GM10248 (cell line): ENCODE measurements around the gene RLBP1.

Experiments used
- CTCF ChIA-PET: fragments of 300-600 bp; sonication (Branson Sonifier 250); formaldehyde crosslinking; extraction: SDS; loops from one replicate; lab custom pipeline; 2021; ENCODE audit warnings: antibody characterized with exemption; lab: Yijun Ruan, JAX
- POLR2A ChIA-PET: fragments of 350-650 bp; sonication (Branson Sonifier 250); formaldehyde crosslinking; extraction: SDS; loops from one replicate; lab custom pipeline; 2020; ENCODE audit warnings: antibody characterized with exemption; lab: Yijun Ruan, JAX
- DNase-seq: peaks from one replicate; pipeline ENCODE4 v3.0.0; 2012; ENCODE audit errors: extremely low spot score
- CTCF ChIP-seq: IDR thresholded peaks from 2 replicates; pipeline ENCODE4 v1.5.1; 2012; ENCODE audit warnings: mild to moderate bottlenecking, low read depth; ENCODE audit errors: extremely low read depth, missing control alignments, control extremely low read depth

Gene RLBP1

GRCh38 chr15:89200182-89200581 lies 21.2 kb downstream of the RLBP1 start:
- POLR2A ChIA-PET, result interaction anchor here (0.6 kb wide), 1 partner anchor 132 kb away, joined by 4 read pairs; no protein-coding TSS in a partner anchor
- CTCF ChIA-PET, result interaction anchor here (1.7 kb wide), 1 partner anchor 22 kb away, joined by 10 read pairs; no protein-coding TSS in a partner anchor
- TF ChIP-seq CTCF, result no peak
- no peak for DNase-seq

DNA sequence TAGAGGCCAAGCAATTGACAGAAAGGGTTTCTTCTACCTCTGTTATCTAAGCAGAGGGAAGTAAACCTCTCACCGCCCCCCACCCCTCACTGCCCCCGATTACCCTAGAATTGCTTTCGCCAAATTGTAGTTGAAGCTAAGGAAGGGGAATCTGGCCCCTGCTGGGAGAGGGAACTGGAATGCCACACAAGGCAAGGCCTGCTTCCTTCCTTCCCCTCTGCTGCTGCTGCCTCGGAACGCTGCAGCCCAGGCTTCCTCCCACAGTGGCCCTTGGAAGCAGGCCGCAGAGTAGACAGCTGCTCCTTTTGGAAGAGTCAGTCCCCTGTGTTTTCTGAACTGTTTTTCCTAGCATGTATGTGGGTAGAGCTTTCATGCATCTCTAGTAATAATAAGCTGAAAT lies 21.6 kb downstream of the RLBP1 start:
- DNase-seq, result no peak
- POLR2A ChIA-PET, result no interaction called here
- CTCF ChIA-PET, result interaction anchor here (1.7 to 10.9 kb wide), 2 partner anchors 7 to 22 kb away, joined by 10 to 93 read pairs; no protein-coding TSS in a partner anchor
- no peak for TF ChIP-seq CTCF

GRCh38 chr15:89198934-89199333 lies 22.4 kb downstream of the RLBP1 start:
- no peak for DNase-seq
- ChIA-PET POLR2A (no interaction called here), CTCF (interaction anchor here (0.9 to 10.9 kb wide), 4 partner anchors 8 to 70 kb away, joined by 4 to 93 read pairs (median 8); no protein-coding TSS in a partner anchor)
- no peak for TF ChIP-seq CTCF

DNA sequence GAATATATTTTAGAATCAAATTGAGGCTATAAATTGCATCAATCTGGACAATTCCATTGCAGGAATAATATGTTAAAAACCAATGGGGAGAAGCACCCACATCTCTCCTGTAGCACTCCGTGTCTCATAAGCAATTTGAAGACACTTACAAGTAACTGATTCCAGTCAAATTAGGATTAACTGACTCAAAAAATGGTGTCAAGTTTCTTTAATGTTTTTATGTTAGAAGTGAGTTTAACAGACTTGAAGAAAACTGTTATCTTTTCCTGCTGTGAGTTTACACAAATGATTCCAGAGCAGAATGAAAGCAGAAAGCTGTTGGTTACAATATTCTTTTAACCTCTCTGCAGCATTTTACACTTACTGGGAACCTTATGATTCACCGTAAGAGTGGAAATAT lies 23.2 kb downstream of the RLBP1 start:
- TF ChIP-seq CTCF, result no peak
- ChIA-PET CTCF (interaction anchor here (1.2 to 10.9 kb wide), 2 partner anchors 8 to 26 kb away, joined by 5 to 93 read pairs; no protein-coding TSS in a partner anchor), POLR2A (no interaction called here)
- DNase-seq, result no peak

- CTCF ChIA-PET, result interaction anchor here (0.9 to 10.9 kb wide), 3 partner anchors 9 to 140 kb away, joined by 3 to 93 read pairs (median 5); no protein-coding TSS in a partner anchor
- DNase-seq, result no peak
- no peak for TF ChIP-seq CTCF
- POLR2A ChIA-PET, result no interaction called here
Observed at GRCh38 chr15:89197503-89197971, 23.8 kb downstream of the RLBP1 start.

- TF ChIP-seq CTCF, result no peak
- ChIA-PET POLR2A (no interaction called here), CTCF (interaction anchor here (0.9 to 10.9 kb wide), 3 partner anchors 10 to 139 kb away, joined by 3 to 93 read pairs (median 5); no protein-coding TSS in a partner anchor)
- no peak for DNase-seq
Observed at GRCh38 chr15:89196994-89197393, 24.4 kb downstream of the RLBP1 start.

DNA sequence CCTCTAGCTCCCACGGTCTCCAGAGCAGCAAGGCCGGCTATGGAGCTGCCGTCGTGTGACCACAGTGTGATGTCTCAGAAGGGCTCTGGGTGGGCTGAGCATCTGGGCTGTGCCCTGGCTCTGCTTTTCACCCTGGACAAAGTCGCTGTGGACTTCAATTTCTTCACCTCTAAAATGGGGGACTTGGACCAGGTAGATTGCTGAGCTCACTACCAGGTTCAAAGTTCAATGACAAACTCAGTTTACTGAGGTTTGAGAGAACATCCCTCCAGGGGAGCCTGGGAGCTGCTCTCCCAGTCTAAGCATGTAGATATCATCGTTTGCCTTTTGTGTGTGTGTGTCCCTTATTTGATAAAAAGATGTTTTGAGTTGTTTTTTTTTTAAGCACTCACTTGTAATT lies 25.1 kb downstream of the RLBP1 start:
- POLR2A ChIA-PET, result no interaction called here
- DNase-seq, result no peak
- CTCF ChIA-PET, result interaction anchor here (0.7 to 10.9 kb wide), 6 partner anchors 10 to 138 kb away, joined by 3 to 93 read pairs (median 6); no protein-coding TSS in a partner anchor
- TF ChIP-seq CTCF, result no peak
